Left kidney (tissue), 2 donors: Measurements from ENCODE around the gene GRK1. TPM values are rescaled to one million over a fixed set of nuclear protein-coding genes. Genes with fewer than 3 reads are reported as not detected.

ENCODE experiments used
- DNase-seq: peaks from one replicate; pipeline ENCODE4 v3.0.0-alpha.2; 2013
- polyA plus RNA-seq: library from polyadenylated mRNA; unstranded; fragments of 120-200 nt; gene quantifications from one replicate; pipeline ENCODE4 v1.2.1, GENCODE V29; 2013; ENCODE audit not compliant: insufficient read length

The GRK1 gene
- polyA plus RNA-seq, 1 donor, result 0.07 TPM

GRCh38 chr13:113729187-113730019, 62.4 kb downstream of the GRK1 start:
- no peak for DNase-seq

GRCh38 chr13:113730258-113730691, 63.3 kb downstream of the GRK1 start:
- no peak for DNase-seq

DNA sequence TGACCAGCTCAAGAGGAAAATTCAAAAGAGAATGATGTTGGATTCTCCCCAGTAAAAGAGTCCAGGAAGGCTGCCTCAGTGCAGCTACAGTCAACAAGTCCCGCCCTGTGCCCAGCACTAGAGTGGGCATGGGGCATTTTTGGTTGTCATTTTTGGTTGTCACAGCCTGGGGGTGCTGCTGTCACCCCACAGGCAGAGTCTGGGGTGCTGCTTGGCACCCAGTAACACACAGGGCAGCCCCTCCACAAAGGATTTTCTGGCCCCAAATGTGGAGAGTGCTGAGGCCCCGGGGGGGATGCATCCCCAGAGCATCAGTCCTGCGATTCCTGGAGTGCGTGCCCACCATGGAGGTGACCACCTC, 63.8 kb downstream of the GRK1 start:
- DNase-seq, result no peak

DNA sequence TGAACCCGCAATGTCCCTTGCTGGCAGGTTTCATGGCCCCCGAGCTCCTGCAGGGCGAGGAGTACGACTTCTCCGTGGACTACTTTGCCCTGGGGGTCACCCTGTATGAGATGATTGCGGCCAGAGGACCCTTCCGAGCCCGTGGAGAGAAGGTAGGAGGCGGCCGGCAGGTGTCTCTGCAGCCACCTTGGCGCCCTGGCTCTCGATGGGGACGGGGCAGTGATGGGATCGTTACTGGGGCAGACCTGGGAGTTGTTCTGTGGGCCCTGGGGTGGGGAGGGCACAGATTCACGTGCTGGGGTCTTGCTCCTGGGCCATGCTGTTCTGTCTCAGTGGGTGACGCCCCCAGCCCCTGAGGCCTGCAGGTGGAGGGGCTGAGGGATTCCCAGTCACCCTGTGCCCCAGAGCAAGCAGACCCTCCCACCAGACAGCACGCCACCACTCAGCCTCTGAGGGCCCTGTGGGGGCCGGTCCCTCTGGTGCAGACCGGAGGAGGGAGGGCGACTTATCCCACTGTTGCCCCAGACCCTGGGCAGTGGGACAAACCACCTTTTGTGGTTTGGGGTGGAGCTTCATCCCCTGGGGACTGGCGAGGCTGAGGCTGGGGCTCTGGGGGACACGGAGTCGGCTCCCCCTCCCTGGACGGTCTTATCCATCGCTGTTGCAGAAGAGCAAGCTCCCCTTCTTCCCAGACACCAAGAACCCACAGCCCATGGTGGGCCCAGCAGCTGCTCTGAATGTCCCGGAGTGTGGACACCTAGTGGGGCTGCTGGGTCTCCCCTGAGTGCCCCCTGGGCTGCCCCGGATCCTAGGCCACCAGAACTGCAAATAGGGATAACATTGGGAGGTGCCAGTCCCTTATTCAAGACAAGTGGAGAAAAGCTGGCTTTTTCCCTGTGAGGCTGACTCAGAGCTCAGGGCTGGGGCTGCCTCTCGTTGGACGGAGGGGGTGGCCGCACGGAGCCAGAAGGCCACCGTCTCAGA, 64.5 kb downstream of the GRK1 start:
- DNase-seq, result no peak

- DNase-seq, result no peak
These were observed 65.3 kb downstream of the GRK1 start for GRCh38 chr13:113732176-113732960.

- no peak for DNase-seq
These were observed 66.2 kb downstream of the GRK1 start for GRCh38 chr13:113732961-113733950.

DNA sequence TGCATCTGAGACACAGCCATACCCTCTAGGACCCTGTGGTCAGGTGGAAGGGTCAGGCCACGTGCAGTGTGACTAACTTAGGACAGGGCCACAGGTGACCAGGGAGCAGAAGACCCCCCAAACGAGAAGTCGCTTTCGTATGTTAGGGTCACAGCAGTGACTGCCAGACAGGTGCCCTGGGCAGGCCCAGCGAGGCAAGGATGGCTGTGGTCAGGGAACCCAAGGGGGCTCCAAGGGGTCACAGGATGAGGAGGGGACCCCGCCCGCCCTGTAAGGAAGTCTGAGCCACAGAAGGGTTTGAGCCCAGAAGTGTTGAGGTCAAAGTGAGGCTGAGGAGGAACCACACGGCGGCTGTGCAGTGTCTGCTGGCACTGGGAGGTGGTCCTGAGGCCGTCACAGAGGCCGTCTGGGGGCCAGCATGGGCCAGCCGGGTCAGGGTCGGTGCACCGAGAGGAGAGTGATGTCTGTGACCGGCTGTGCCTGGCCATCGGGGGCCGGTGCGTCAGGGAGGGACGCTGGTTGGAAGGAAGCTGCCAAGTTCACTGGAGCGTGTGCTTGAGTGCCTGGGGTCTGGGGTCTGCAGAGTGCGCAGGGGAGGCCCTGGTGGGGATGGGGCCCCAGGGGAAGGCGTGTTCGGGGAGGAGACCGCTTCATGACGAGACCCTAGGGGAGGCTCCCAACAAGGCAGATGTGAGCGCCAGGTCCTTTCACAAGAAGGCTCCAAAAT, 67.2 kb downstream of the GRK1 start:
- DNase-seq, result no peak

DNA sequence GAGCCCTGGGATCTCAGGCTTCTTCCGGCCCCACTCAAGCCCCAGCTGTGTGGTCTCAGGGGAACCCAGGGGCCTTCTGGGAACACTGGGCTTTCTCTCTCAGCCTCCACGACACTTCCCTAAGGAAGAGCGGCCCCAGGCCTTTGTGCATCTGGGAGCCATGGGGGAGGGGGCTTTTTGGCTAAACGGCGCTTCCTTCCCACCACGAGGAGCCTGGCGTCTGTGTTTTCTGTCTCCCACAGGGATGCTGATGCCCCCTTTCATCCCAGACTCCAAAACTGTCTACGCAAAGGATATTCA, 67.8 kb downstream of the GRK1 start:
- DNase-seq, result no peak

GRCh38 chr13:113735194-113735593, 68.2 kb downstream of the GRK1 start:
- DNase-seq, result no peak

GRCh38 chr13:113735750-113736149, 68.7 kb downstream of the GRK1 start:
- no peak for DNase-seq

DNA sequence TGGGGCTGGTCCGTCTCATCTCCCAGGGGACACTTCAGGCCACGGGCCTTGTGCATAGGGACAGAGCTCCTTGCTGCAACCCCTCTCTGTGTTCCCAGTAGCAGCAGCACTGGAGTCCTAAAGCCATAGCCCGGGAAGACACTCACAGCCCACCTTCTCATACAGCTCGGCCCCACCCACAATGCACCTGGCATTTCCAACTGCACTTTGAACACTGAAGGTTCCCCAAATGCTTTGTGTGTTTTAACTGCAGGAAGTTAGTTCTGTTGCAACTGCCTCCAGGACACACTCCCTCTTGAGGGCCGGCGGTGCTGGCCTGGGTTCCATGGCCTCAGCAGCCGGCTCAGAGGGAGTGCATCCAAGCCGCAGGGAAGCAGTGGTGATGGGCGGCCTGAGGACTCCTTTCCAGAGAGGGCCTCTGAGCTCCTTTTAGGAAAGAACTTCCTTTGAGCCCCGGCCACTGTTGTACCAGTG, 69.3 kb downstream of the GRK1 start:
- no peak for DNase-seq

- no peak for DNase-seq
These were observed 70.8 kb downstream of the GRK1 start for GRCh38 chr13:113737803-113738202.

DNA sequence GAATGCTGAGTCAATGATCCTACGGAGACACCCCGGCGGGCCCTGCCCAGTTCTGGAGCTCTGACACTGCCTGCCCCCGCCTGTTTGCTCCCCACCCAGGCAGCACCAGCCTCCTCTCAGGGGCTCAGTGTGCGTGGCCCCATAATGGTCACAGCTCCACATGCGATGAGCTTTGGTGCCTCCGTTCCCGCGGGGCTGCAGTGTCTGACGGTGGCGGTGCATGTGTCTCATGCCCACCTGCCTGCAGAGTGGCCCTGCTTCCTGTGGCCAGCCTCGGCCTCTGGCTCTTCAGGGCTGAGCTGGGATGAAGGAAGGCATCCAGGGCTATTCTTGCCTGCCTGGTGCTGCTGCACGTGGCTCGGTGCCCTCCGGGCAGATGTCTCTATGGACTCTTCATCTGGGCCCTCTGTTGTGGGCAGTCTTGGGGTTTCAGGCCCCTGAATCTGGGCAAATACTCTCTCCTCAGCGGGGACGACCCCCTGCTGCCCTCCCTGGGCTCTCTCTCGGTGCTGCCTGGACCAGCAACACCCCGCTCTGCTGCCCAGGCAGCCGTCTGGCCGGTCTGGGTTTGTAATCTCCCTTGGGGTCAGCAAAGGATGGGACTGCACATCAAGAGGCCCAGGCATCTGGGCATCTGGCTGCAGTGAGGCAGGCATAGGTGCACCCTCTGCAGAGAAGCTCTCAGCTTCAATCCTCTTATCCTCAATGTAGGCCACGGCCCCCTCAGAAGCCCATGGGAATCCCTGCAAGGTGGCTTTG, 72.7 kb downstream of the GRK1 start:
- no peak for DNase-seq

DNA sequence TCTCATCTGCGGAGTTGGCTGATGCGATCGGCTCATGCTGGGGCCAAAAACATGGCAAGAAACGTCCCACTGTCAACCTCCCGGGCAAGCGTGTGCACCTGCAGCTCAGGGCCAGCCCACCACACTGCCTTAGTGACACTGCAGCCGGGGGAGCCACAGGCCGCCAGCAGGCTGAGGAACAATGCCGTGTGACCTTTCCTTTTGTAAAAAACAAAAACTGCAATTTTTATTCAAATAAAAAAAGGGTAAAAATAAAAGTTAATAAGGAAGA, 73.2 kb downstream of the GRK1 start:
- no peak for DNase-seq

DNA sequence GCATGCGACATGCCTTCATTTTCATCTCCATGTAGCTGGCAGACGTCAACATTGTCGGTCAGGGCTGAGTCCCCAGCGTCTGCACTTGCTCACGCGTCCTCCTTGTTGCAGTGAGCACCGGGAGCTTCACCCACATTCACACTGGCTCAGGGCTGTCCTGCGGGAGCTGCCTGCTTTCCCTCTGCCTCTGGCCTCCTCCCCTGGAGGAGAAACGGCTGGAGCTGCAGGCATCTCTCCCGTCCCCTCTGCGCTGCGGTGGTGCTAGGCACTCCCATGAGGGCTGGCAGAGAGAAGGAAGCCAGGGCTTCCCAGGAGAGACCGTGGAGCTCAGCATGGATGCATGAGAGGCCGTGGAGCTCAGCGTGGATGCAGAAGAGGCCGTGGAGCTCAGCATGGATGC, 73.6 kb downstream of the GRK1 start:
- no peak for DNase-seq

GRCh38 chr13:113741191-113741668, 74.2 kb downstream of the GRK1 start:
- DNase-seq, result no peak

DNA sequence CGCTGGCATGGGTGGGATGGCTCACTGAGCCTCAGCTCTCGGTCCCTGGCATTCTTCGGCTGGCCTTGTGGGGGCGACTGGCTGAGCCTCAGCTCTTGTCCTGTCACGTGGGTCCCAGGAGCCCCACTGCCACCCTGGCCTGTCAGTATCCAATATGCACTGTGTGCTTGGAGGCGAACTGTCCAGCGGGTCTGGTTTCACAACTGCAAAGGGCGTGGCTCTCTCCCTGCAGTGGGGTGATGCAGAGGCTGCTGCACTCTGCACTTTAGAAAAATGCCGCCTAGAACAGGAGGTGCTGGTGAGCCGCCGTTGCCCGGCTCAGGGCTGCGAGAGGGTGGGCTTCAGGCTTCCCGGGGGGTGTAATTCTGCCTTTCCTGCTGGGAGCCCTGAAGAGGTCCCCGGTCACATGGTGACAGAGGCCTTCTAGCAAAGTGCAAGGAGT, 75.0 kb downstream of the GRK1 start:
- DNase-seq, result peak; percentile 63

DNA sequence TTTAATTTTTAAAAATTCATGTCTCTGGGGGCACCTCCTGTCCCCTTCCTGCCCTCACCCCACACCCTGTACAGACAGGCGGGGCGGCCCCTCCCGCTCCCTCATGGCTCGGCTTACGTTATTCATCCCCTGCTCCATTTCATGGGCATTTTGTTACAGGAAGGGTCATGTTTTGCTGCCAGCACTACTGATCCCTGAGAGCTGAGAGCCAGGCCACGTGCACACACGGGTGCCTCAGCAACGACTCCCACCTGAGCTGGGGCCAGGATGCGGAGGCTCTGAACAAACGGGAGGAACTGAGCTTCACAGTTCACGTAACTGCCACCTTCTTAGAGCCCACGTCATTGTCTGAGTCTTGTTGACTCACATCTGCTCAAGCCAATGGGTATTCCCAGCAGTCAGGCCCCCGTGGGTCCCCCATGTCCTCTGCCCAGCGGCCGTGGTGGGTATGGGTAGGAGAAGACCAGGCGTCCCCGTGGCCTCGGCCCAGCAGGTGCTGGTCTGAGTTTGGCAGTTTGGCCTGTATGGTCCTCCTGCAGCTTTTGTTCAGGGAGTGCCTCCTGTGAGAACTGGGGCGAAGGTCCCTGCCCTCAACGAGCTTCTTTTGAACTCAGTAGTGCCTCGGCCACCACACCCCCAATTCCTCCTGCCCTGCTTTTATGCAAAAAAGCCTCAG, 75.6 kb downstream of the GRK1 start:
- peak; percentile 60 for DNase-seq
